RWPE2 (cell line): ENCODE data around the gene FKBP2.

Experiments used
- ATAC-seq: fragments of 200-7000 bp; cut with Tn5 transposase; 3 replicates; pipeline ENCODE4 v1.9.1; 2021; ENCODE audit warnings: low read depth
- DNase-seq: peaks from one replicate; pipeline ENCODE4 v3.0.0-alpha.2; 2020; ENCODE audit warnings: low spot score
- H3K27ac ChIP-seq: fragments of 450-650 bp; 2 replicates; pipeline ENCODE4 v1.5.1; 2017; ENCODE audit warnings: mild to moderate bottlenecking; ENCODE audit not compliant: poor library complexity, severe bottlenecking
- H3K27me3 ChIP-seq: fragments of 250-450 bp; sonication (Bioruptor Pico); 2 replicates; pipeline ENCODE4 v1.5.1; 2021; ENCODE audit warnings: mild to moderate bottlenecking, moderate library complexity; ENCODE audit not compliant: insufficient read depth, poor library complexity, severe bottlenecking
- H3K36me3 ChIP-seq: fragments of 250-450 bp; sonication (Bioruptor Pico); 2 replicates; pipeline ENCODE4 v1.5.1; 2020; ENCODE audit warnings: low read depth, mild to moderate bottlenecking, moderate library complexity
- H3K4me1 ChIP-seq: fragments of 250-450 bp; sonication (Bioruptor Pico); 2 replicates; pipeline ENCODE4 v1.5.1; 2021; ENCODE audit warnings: mild to moderate bottlenecking, moderate library complexity; ENCODE audit not compliant: insufficient read depth, poor library complexity, severe bottlenecking
- H3K4me3 ChIP-seq: fragments of 250-450 bp; sonication (Bioruptor Pico); 2 replicates; pipeline ENCODE4 v1.5.1; 2021; ENCODE audit warnings: mild to moderate bottlenecking, moderate library complexity; ENCODE audit not compliant: severe bottlenecking
- H3K9me3 ChIP-seq: fragments of 250-450 bp; sonication (Bioruptor Pico); 2 replicates; pipeline ENCODE4 v1.5.1; 2021; ENCODE audit warnings: mild to moderate bottlenecking, moderate library complexity; ENCODE audit not compliant: severe bottlenecking
- CTCF ChIP-seq: fragments of 450-650 bp; IDR thresholded peaks from one replicate; pipeline ENCODE4 v1.5.1; 2017; ENCODE audit warnings: mild to moderate bottlenecking, moderate library complexity; ENCODE audit not compliant: poor library complexity, severe bottlenecking

FKBP2 gene

DNA sequence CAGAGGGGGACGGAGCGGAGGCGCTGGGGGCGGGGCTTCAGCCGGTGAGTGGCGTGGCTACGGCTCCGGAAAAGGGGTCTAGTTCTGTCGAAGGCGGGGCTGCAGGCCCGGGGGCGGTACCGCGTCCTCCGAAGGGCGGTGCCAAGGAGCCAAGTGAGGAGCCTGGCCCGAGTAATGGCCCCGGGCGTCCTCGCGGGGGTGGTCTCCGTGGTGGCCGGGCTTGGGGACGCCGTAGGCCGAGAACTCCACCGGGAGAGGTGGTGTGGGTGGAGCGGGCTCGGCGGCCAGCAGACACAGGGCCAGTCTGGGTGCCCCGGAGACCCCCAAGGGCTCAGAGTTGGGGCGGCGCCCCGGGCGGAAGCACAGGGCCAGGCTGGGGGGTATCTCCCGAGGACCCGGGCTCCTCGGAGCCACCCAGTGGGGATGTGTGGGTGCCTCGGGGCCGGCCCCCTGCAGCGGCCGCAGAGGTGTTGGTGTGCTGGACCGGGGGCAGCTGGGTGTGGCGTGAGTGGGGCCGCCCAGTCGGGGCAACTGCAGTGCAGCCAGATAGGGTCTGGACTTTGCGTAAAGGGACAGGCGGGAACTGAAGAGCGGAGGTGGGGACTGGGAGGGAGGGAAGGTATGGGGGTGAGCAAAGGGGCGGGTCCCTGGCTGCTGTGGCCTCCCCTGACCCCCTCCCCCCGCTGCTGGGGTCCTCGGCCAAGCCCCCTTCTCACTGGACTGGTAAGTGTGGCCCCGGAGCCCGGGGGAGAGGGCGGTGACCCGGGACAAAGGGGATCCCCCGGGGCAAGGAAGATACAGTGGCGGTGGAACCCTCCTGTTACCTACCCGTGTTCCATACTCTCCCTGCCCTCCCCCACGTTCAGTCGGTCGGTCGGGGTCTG is 838 bp downstream of the FKBP2 start:
- Histone ChIP-seq H3K27ac (peak overlapping the region; percentile 98), H3K4me1 (peaks cover 14% of the 10 kb centered on the region), H3K27me3 (no peaks in the 10 kb centered on the region), H3K36me3 (peaks cover 37% of the 10 kb centered on the region), H3K4me3 (peak overlapping the region; percentile 59), H3K9me3 (no peaks in the 10 kb centered on the region)
- DNase-seq (no peak), ATAC-seq (peak; percentile 11)
- no peak for TF ChIP-seq CTCF

DNA sequence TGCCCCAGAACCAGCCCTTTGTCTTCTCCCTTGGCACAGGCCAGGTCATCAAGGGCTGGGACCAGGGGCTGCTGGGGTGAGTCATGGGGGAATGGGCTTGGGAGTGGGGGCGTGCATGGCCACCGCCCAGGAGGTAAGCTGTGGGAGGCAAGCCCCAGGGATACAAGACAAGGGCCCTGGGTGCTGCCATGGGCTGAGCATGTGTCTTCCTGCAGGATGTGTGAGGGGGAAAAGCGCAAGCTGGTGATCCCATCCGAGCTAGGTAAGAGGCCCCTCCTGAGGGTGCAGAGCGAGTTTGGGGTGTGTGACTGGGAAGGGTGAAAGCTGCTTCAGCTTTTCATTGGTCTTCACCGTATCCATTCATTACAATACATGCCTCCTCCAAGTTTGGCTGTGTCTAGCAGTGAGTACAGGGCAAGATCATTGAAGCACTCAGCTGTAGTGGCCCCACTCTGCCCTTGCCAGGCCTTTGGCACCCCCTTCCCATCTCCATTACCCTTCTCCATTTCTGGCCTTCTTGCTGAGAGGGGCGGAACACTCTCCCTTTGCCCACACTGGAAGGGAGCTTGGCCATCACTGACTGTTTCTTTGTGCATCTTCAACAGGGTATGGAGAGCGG is 2.5 kb downstream of the FKBP2 start:
- no peak for TF ChIP-seq CTCF
- DNase-seq (no peak), ATAC-seq (no peak)
- no peaks in the 10 kb centered on the region for H3K27me3 ChIP-seq
- peak overlapping the region; percentile 98 for H3K27ac ChIP-seq
- H3K36me3 ChIP-seq = peaks cover 36% of the 10 kb centered on the region
- no peak overlapping the region for H3K4me3 ChIP-seq
- H3K9me3 ChIP-seq = no peaks in the 10 kb centered on the region
- peaks cover 14% of the 10 kb centered on the region for H3K4me1 ChIP-seq

GRCh38 chr11:64244107-64244506 is 3.2 kb downstream of the FKBP2 start:
- no peak for TF ChIP-seq CTCF
- H3K36me3 ChIP-seq = peaks cover 30% of the 10 kb centered on the region
- DNase-seq = no peak
- ATAC-seq = no peak
- H3K4me3 ChIP-seq = no peak overlapping the region
- H3K27ac ChIP-seq = peak overlapping the region; percentile 98
- no peaks in the 10 kb centered on the region for H3K27me3 ChIP-seq
- peaks cover 14% of the 10 kb centered on the region for H3K4me1 ChIP-seq
- no peaks in the 10 kb centered on the region for H3K9me3 ChIP-seq

- no peak for DNase-seq
Observed at GRCh38 chr11:64244966-64245365, 4.1 kb downstream of the FKBP2 start.

More at GRCh38 chr11:64244966-64245365, 4.1 kb downstream of the FKBP2 start:
- TF ChIP-seq CTCF = no peak
- Histone ChIP-seq H3K4me3 (peak overlapping the region; percentile 76), H3K9me3 (no peaks in the 10 kb centered on the region), H3K27ac (peak overlapping the region; percentile 98), H3K4me1 (peaks cover 9% of the 10 kb centered on the region), H3K36me3 (peaks cover 30% of the 10 kb centered on the region), H3K27me3 (no peaks in the 10 kb centered on the region)
- no peak for ATAC-seq
